ENCODE results near the gene PPA2.

The PPA2 gene

GRCh38 chr4:105473324-105474098, at the start of gene PPA2:
TSS of gene PPA2 (minus strand) at chr4:105474062. CDS start at chr4:105474050, 12 bp downstream.
- peaks cover 17% of the 10 kb centered on the region; the same call in 1 of the 2 replicates for H3K27me3 ChIP-seq (ENCODE audit: control insufficient read depth, insufficient read depth, low read length)
- H3K9me3 ChIP-seq (ENCODE audit: control insufficient read depth, insufficient read depth, low read depth, low read length): no peaks in the 10 kb centered on the region
- peak within 1 kb of the TSS; percentile 96 for H3K9ac ChIP-seq (ENCODE audit: low read length)
- H3K4me1 ChIP-seq (ENCODE audit: control insufficient read depth, insufficient read depth, low read length): peaks cover 8% of the 10 kb centered on the region; the same call in 1 of the 2 replicates
- H3K36me3 ChIP-seq (ENCODE audit: control insufficient read depth, insufficient read depth, low read length): no peaks in the 10 kb centered on the region
- peak within 1 kb of the TSS; percentile 96 for H3K27ac ChIP-seq (ENCODE audit: low read depth, low read length)
- peak within 1 kb of the TSS; percentile 93 for H3K4me3 ChIP-seq (ENCODE audit: low read depth, low read length)

- no peak overlapping the region for H3K27ac ChIP-seq (ENCODE audit: low read depth, low read length)
- no peaks in the 10 kb centered on the region for H3K4me1 ChIP-seq (ENCODE audit: control insufficient read depth, insufficient read depth, low read length)
- H3K9ac ChIP-seq (ENCODE audit: low read length): no peak overlapping the region
- no peak overlapping the region for H3K4me3 ChIP-seq (ENCODE audit: low read depth, low read length)
- no peaks in the 10 kb centered on the region for H3K9me3 ChIP-seq (ENCODE audit: control insufficient read depth, insufficient read depth, low read depth, low read length)
- no peaks in the 10 kb centered on the region for H3K36me3 ChIP-seq (ENCODE audit: control insufficient read depth, insufficient read depth, low read length)
- no peaks in the 10 kb centered on the region for H3K27me3 ChIP-seq (ENCODE audit: control insufficient read depth, insufficient read depth, low read length)
Observed at GRCh38 chr4:105520819-105521790, 47.2 kb upstream of the PPA2 start.

GRCh38 chr4:105510245-105510644, 36.4 kb upstream of the PPA2 start:
- no peak overlapping the region for H3K4me3 ChIP-seq (ENCODE audit: low read depth, low read length)
- H3K27me3 ChIP-seq (ENCODE audit: control insufficient read depth, insufficient read depth, low read length): no peaks in the 10 kb centered on the region
- H3K9me3 ChIP-seq (ENCODE audit: control insufficient read depth, insufficient read depth, low read depth, low read length): no peaks in the 10 kb centered on the region
- H3K4me1 ChIP-seq (ENCODE audit: control insufficient read depth, insufficient read depth, low read length): no peaks in the 10 kb centered on the region
- no peaks in the 10 kb centered on the region for H3K36me3 ChIP-seq (ENCODE audit: control insufficient read depth, insufficient read depth, low read length)
- no peak overlapping the region for H3K27ac ChIP-seq (ENCODE audit: low read depth, low read length)
- H3K9ac ChIP-seq (ENCODE audit: low read length): no peak overlapping the region

- Histone ChIP-seq H3K9me3 (ENCODE audit: control insufficient read depth, insufficient read depth, low read depth, low read length) (no peaks in the 10 kb centered on the region), H3K27ac (ENCODE audit: low read depth, low read length) (no peak overlapping the region), H3K27me3 (ENCODE audit: control insufficient read depth, insufficient read depth, low read length) (no peaks in the 10 kb centered on the region), H3K36me3 (ENCODE audit: control insufficient read depth, insufficient read depth, low read length) (no peaks in the 10 kb centered on the region), H3K4me3 (ENCODE audit: low read depth, low read length) (no peak overlapping the region), H3K4me1 (ENCODE audit: control insufficient read depth, insufficient read depth, low read length) (no peaks in the 10 kb centered on the region), H3K9ac (ENCODE audit: low read length) (no peak overlapping the region)
Observed at GRCh38 chr4:105509714-105510113, 35.9 kb upstream of the PPA2 start.

GRCh38 chr4:105509291-105509690, 35.4 kb upstream of the PPA2 start:
- no peaks in the 10 kb centered on the region for H3K36me3 ChIP-seq (ENCODE audit: control insufficient read depth, insufficient read depth, low read length)
- no peak overlapping the region for H3K4me3 ChIP-seq (ENCODE audit: low read depth, low read length)
- H3K27me3 ChIP-seq (ENCODE audit: control insufficient read depth, insufficient read depth, low read length): no peaks in the 10 kb centered on the region
- no peaks in the 10 kb centered on the region for H3K9me3 ChIP-seq (ENCODE audit: control insufficient read depth, insufficient read depth, low read depth, low read length)
- H3K27ac ChIP-seq (ENCODE audit: low read depth, low read length): no peak overlapping the region
- no peaks in the 10 kb centered on the region for H3K4me1 ChIP-seq (ENCODE audit: control insufficient read depth, insufficient read depth, low read length)
- no peak overlapping the region for H3K9ac ChIP-seq (ENCODE audit: low read length)

- no peak overlapping the region for H3K9ac ChIP-seq (ENCODE audit: low read length)
- no peaks in the 10 kb centered on the region for H3K4me1 ChIP-seq (ENCODE audit: control insufficient read depth, insufficient read depth, low read length)
- no peak overlapping the region for H3K27ac ChIP-seq (ENCODE audit: low read depth, low read length)
- H3K9me3 ChIP-seq (ENCODE audit: control insufficient read depth, insufficient read depth, low read depth, low read length): no peaks in the 10 kb centered on the region
- H3K36me3 ChIP-seq (ENCODE audit: control insufficient read depth, insufficient read depth, low read length): no peaks in the 10 kb centered on the region
- no peak overlapping the region for H3K4me3 ChIP-seq (ENCODE audit: low read depth, low read length)
- no peaks in the 10 kb centered on the region for H3K27me3 ChIP-seq (ENCODE audit: control insufficient read depth, insufficient read depth, low read length)
Observed at GRCh38 chr4:105504744-105505143, 30.9 kb upstream of the PPA2 start.

GRCh38 chr4:105503484-105503883, 29.6 kb upstream of the PPA2 start:
- Histone ChIP-seq H3K9ac (ENCODE audit: low read length) (no peak overlapping the region), H3K27ac (ENCODE audit: low read depth, low read length) (no peak overlapping the region), H3K4me1 (ENCODE audit: control insufficient read depth, insufficient read depth, low read length) (no peaks in the 10 kb centered on the region), H3K9me3 (ENCODE audit: control insufficient read depth, insufficient read depth, low read depth, low read length) (no peaks in the 10 kb centered on the region), H3K36me3 (ENCODE audit: control insufficient read depth, insufficient read depth, low read length) (no peaks in the 10 kb centered on the region), H3K4me3 (ENCODE audit: low read depth, low read length) (no peak overlapping the region), H3K27me3 (ENCODE audit: control insufficient read depth, insufficient read depth, low read length) (no peaks in the 10 kb centered on the region)

GRCh38 chr4:105496899-105497298, 23.0 kb upstream of the PPA2 start:
- Histone ChIP-seq H3K36me3 (ENCODE audit: control insufficient read depth, insufficient read depth, low read length) (no peaks in the 10 kb centered on the region), H3K9ac (ENCODE audit: low read length) (no peak overlapping the region), H3K27me3 (ENCODE audit: control insufficient read depth, insufficient read depth, low read length) (no peaks in the 10 kb centered on the region), H3K27ac (ENCODE audit: low read depth, low read length) (no peak overlapping the region), H3K4me3 (ENCODE audit: low read depth, low read length) (no peak overlapping the region), H3K4me1 (ENCODE audit: control insufficient read depth, insufficient read depth, low read length) (no peaks in the 10 kb centered on the region), H3K9me3 (ENCODE audit: control insufficient read depth, insufficient read depth, low read depth, low read length) (no peaks in the 10 kb centered on the region)

- Histone ChIP-seq H3K4me3 (ENCODE audit: low read depth, low read length) (no peak overlapping the region), H3K27ac (ENCODE audit: low read depth, low read length) (no peak overlapping the region), H3K4me1 (ENCODE audit: control insufficient read depth, insufficient read depth, low read length) (no peaks in the 10 kb centered on the region), H3K9me3 (ENCODE audit: control insufficient read depth, insufficient read depth, low read depth, low read length) (no peaks in the 10 kb centered on the region), H3K27me3 (ENCODE audit: control insufficient read depth, insufficient read depth, low read length) (no peaks in the 10 kb centered on the region), H3K9ac (ENCODE audit: low read length) (no peak overlapping the region), H3K36me3 (ENCODE audit: control insufficient read depth, insufficient read depth, low read length) (no peaks in the 10 kb centered on the region)
Observed at GRCh38 chr4:105495667-105496066, 21.8 kb upstream of the PPA2 start.

- Histone ChIP-seq H3K9me3 (ENCODE audit: control insufficient read depth, insufficient read depth, low read depth, low read length) (peaks cover 4% of the 10 kb centered on the region; the same call in 1 of the 2 replicates), H3K4me1 (ENCODE audit: control insufficient read depth, insufficient read depth, low read length) (no peaks in the 10 kb centered on the region), H3K36me3 (ENCODE audit: control insufficient read depth, insufficient read depth, low read length) (no peaks in the 10 kb centered on the region), H3K27me3 (ENCODE audit: control insufficient read depth, insufficient read depth, low read length) (no peaks in the 10 kb centered on the region), H3K9ac (ENCODE audit: low read length) (no peak overlapping the region), H3K27ac (ENCODE audit: low read depth, low read length) (no peak overlapping the region), H3K4me3 (ENCODE audit: low read depth, low read length) (no peak overlapping the region)
Observed at GRCh38 chr4:105490523-105490922, 16.7 kb upstream of the PPA2 start.

GRCh38 chr4:105483840-105484239, 10.0 kb upstream of the PPA2 start:
- Histone ChIP-seq H3K4me3 (ENCODE audit: low read depth, low read length) (no peak overlapping the region), H3K36me3 (ENCODE audit: control insufficient read depth, insufficient read depth, low read length) (no peaks in the 10 kb centered on the region), H3K9me3 (ENCODE audit: control insufficient read depth, insufficient read depth, low read depth, low read length) (no peaks in the 10 kb centered on the region), H3K9ac (ENCODE audit: low read length) (no peak overlapping the region), H3K27me3 (ENCODE audit: control insufficient read depth, insufficient read depth, low read length) (no peaks in the 10 kb centered on the region), H3K27ac (ENCODE audit: low read depth, low read length) (no peak overlapping the region), H3K4me1 (ENCODE audit: control insufficient read depth, insufficient read depth, low read length) (no peaks in the 10 kb centered on the region)
